ENCODE measurements around the gene PDCD1.

Gene PDCD1

DNA sequence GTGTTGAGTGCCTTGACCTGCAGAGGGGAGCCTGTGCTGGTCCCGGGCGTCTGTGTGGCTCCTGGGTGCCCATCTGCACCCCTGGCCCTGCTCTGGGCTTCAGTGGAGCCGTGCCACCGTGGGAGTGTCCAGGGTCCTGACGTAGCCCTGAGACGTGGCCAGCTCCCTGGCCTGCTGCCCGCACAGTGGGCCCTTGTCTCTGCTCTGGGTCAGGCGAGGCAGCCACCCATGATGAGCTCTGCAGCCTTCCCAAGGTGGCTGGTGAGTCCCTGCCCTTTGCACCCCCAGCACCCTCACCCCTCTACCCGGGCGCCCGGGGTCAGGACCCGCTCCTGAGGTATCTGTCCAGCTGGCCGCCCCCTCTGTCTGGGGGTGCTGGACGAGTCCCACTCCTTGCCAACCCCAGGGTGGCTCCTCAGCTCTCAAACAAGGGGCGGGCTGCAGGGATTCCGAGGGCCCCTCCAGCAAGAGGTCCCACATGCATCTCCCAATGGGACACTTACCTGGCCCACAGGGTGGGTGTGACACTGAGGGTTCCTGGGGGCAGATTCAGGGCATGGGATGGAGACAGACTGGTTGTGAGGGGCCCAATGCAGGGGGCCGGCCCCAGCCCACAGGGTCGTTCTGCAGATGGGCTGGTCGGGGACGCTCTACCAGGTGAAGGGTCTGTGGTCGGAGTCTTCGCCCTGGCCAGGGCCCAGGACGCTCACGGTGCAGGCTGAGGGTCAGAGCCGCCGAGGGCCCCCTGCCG, 47.3 kb downstream of the PDCD1 start:
- TF ChIP-seq ZNF202 (tag by site-specific recombination; IDR thresholded peaks at IDR 0.05; ENCODE audit: borderline replicate concordance) (no peak), REPIN1 (tag by site-specific recombination; IDR thresholded peaks at IDR 0.05; ENCODE audit: low read depth) (no peak), ZNF776 (tag by site-specific recombination; IDR thresholded peaks at IDR 0.05; ENCODE audit: borderline replicate concordance) (no peak), ZNF560 (tag by site-specific recombination; IDR thresholded peaks at IDR 0.05; ENCODE audit: borderline replicate concordance) (no peak), ZNF792 (tag by site-specific recombination; IDR thresholded peaks at IDR 0.05) (no peak), ZNF664 (tag by site-specific recombination; IDR thresholded peaks at IDR 0.05) (no peak), YY1 (tag by site-specific recombination; IDR thresholded peaks at IDR 0.05) (no peak), IKZF3 (tag by site-specific recombination; IDR thresholded peaks at IDR 0.05) (no peak), KLF9 (tag by site-specific recombination; IDR thresholded peaks at IDR 0.05; ENCODE audit: low read depth) (no peak), ZFP37 (tag by site-specific recombination; IDR thresholded peaks at IDR 0.05) (no peak), ZBTB21 (tag by site-specific recombination; IDR thresholded peaks at IDR 0.05) (no peak), ZNF324 (tag by site-specific recombination; IDR thresholded peaks at IDR 0.05) (no peak), ZNF629 (tag by site-specific recombination; IDR thresholded peaks at IDR 0.05) (no peak), ZNF292 (tag by site-specific recombination; IDR thresholded peaks at IDR 0.05; ENCODE audit: borderline replicate concordance, low read depth) (no peak), OVOL3 (tag by site-specific recombination; IDR thresholded peaks at IDR 0.05) (no peak), ZNF658 (tag by site-specific recombination; IDR thresholded peaks at IDR 0.05) (no peak), ZBTB1 (tag by site-specific recombination; IDR thresholded peaks at IDR 0.05) (no peak)
- TF ChIP-seq, protein P1, sequence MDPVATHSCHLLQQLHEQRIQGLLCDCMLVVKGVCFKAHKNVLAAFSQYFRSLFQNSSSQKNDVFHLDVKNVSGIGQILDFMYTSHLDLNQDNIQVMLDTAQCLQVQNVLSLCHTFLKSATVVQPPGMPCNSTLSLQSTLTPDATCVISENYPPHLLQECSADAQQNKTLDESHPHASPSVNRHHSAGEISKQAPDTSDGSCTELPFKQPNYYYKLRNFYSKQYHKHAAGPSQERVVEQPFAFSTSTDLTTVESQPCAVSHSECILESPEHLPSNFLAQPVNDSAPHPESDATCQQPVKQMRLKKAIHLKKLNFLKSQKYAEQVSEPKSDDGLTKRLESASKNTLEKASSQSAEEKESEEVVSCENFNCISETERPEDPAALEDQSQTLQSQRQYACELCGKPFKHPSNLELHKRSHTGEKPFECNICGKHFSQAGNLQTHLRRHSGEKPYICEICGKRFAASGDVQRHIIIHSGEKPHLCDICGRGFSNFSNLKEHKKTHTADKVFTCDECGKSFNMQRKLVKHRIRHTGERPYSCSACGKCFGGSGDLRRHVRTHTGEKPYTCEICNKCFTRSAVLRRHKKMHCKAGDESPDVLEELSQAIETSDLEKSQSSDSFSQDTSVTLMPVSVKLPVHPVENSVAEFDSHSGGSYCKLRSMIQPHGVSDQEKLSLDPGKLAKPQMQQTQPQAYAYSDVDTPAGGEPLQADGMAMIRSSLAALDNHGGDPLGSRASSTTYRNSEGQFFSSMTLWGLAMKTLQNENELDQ (tag by site-specific recombination; IDR thresholded peaks at IDR 0.05; ENCODE audit: low read depth), result no peak
- TF ChIP-seq, protein P2, sequence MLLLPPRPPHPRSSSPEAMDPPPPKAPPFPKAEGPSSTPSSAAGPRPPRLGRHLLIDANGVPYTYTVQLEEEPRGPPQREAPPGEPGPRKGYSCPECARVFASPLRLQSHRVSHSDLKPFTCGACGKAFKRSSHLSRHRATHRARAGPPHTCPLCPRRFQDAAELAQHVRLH (tag by site-specific recombination; IDR thresholded peaks at IDR 0.05), result no peak
- TF ChIP-seq, protein P3, sequence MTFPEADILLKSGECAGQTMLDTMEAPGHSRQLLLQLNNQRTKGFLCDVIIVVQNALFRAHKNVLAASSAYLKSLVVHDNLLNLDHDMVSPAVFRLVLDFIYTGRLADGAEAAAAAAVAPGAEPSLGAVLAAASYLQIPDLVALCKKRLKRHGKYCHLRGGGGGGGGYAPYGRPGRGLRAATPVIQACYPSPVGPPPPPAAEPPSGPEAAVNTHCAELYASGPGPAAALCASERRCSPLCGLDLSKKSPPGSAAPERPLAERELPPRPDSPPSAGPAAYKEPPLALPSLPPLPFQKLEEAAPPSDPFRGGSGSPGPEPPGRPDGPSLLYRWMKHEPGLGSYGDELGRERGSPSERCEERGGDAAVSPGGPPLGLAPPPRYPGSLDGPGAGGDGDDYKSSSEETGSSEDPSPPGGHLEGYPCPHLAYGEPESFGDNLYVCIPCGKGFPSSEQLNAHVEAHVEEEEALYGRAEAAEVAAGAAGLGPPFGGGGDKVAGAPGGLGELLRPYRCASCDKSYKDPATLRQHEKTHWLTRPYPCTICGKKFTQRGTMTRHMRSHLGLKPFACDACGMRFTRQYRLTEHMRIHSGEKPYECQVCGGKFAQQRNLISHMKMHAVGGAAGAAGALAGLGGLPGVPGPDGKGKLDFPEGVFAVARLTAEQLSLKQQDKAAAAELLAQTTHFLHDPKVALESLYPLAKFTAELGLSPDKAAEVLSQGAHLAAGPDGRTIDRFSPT (tag by site-specific recombination; IDR thresholded peaks at IDR 0.05), result no peak
- CTCF ChIA-PET, result no interaction called here
- no peaks in the 10 kb centered on the region for H3K4me1 ChIP-seq (ENCODE audit: control insufficient read depth, insufficient read depth, low read length)
- H3K9me3 ChIP-seq (ENCODE audit: control insufficient read depth, insufficient read depth, low read depth, low read length), result no peaks in the 10 kb centered on the region
- H3K36me3 ChIP-seq (ENCODE audit: control insufficient read depth in 2 of 2, insufficient read depth in 1 of 2, low read length in 2 of 2), result no peaks in the 10 kb centered on the region
- H3K27ac ChIP-seq (ENCODE audit: extremely low read depth, low read depth, low read length), result no peak overlapping the region
- H3K4me3 ChIP-seq (ENCODE audit: low read depth, low read length), result no peak overlapping the region
- POLR2A ChIA-PET, result no interaction called here

Data from HEK293 (cell line).